DMS79 treated with DMSO at 0.1 percent for 48 hours (cell line): ENCODE measurements around the gene SPEG.
"Not testable (repeated sequence)": the region's sequence is repeated elsewhere in the genome, so short reads cannot be mapped to it uniquely, and the experiment has no call there.

Experiments used
- DNase-seq: peaks from one replicate; lab custom pipeline; 2025; lab: John Stamatoyannopoulos, UW

SPEG gene

GRCh38 chr2:219434718-219435525, at the start of gene SPEG:
Gene SPEG (plus strand): TSS chr2:219434843. CDS start chr2:219434978, 135 bp downstream.
- no peak for DNase-seq

GRCh38 chr2:219384859-219385258, 49.8 kb upstream of the SPEG start:
- no peak for DNase-seq

DNA sequence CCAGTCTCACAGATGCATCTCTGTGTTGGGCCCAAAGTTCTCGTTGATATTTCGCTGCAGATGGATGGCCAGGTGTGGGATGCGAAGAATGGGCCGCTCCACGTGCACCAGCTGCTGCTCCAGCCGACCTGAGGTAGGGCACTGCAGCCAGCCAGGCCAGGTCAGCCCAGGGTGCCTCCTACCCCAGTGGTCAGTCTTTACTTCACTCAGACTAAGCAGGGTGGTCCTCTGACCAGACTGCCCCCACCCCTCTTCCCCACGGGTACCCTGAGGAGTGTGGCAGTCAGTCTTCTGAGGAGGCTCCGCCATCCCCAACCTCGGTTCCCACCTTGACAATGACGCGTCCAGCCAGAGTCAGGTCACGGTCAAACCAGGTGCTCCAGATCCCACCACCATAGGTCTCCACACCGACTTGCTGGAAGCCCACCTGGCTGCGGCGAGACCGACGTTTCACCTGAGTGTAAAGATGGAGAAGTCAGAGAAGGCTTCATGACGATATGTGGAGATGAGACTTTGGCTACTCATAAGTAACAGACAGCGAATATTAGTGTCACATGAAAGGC, 48.6 kb upstream of the SPEG start:
- DNase-seq, result no peak

- no peak for DNase-seq
These were observed 47.9 kb upstream of the SPEG start for GRCh38 chr2:219386532-219387280.

DNA sequence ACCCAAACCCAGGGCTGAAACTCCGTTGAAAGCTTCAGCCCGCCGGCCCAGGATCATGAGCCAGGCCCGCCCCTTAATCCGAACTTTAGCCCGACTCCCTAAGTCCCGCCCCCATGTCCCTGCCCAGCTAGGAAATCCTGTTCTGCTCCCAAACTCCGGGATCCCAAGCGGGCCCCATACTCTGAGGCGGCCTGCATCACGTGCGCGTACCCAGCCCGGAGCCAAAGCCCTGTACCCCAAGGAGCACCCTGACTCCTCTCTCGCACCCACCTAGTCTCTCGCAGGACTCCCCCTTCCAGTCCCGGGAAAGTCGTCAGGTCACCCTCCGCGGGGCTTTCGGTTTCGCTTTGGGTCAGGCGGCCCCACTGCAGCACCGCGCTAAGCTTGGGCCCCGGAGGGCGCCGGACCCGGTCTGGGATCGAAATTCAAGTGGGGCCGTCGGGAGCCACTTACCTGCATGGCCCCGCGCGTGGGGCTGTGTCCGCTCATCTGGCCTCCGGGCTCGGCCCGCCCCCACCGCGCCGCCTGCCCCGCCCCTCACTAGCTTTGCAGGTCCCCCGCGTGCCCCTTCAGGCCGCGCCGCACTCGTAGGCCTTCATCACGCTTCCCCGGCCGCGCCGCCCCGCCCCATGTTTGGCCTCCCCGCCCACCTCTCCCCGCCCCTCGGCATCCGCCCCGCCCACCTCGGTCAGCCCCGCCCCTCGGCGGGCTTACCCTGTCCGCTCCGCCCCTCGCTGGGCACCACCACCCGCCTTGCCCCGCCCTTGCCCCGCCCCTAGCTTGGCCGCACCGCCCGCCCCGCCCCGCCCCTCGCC, 47.1 kb upstream of the SPEG start, which contains the start of gene DNPEP:
TSS of gene DNPEP (minus strand) at position 607 of the 815 bp plus-strand sequence. CDS start at position 489, 118 bp downstream.
- peak; percentile 89 for DNase-seq

- peak; percentile 93 for DNase-seq
These were observed 46.3 kb upstream of the SPEG start for GRCh38 chr2:219388121-219388906.

- DNase-seq, result no peak
These were observed 45.8 kb upstream of the SPEG start for GRCh38 chr2:219388907-219389156.

- DNase-seq, result no peak
These were observed 41.9 kb upstream of the SPEG start for GRCh38 chr2:219392754-219393153.

DNA sequence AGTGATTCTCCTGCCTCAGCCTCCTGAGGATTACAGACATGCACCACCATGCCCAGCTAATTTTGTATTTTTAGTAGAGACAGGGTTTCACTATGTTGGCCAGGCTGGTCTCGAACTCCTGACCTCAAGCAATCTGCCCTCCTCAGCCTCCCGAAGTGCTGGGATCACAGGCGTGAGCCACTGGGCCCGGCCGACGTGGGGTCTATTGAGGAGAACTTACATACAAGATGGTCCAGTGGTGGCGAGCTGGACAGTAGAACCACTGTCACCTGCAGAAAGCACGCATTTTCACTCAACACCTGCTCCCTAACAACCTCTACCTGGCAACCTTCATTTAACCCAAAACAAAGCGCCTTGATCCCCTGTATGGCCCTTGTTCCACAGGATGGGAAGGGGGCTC, 39.6 kb upstream of the SPEG start:
- not testable (repeated sequence) for DNase-seq

- DNase-seq, result no peak
These were observed 39.0 kb upstream of the SPEG start for GRCh38 chr2:219395609-219396008.

DNA sequence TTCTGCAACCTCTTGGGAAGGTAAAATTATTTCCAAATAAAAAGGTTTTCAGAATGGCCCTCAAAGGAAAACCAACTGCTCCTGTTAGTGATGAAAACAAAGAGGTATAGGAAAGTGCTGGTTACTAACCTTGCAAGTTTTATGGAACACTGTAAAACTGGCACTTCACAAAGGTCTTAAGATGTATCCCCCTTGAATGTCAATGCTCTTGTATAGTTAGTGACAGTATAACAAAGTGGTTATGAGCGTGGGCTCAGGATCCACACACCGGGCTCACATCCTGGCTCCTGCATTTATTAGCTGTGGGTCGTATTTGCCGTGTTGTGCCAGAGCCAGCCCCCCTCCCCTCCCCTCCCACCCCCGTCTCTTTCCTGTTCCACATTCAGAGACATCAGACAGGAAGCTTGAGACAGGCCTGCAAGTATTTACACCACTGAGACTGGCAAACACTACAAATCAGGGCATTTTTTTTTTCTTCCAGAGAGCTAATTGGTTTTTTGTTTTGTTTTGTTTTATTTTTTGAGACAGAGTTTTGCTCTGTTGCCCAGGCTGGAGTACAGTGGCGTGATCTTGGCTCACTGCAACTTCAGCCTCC, 37.7 kb upstream of the SPEG start:
- DNase-seq, result no peak

DNA sequence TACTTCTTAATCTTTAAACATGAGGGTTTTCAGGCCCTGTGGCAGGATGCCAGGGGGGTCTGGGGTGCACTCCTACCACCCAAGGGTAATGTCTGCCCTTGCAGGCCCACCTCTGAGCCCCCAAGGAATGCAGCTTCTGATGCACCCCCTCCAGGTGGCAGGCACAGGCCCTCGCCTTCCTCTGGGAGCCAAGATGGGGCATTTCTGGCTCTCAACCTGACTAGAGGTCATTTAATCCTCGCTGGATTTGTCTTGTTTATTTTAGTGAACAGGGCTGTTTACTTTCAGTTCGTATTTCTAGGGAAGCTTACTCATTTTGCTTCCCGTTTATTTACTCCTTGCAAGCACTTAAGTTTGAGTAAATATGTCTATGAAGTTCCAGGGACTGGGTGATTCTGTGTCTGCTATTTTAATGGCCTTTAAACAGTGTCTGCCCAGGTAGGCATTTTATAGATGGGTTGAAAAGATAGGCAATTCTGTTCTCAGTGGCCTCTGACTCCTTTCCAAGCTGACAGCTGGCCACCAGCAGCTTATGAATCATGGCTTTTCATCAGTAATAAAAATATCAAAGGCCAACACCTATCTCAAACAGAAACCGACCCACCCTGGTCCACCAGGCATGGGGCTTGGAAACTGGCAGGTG, 35.8 kb upstream of the SPEG start:
- peak; percentile 71 for DNase-seq

DNA sequence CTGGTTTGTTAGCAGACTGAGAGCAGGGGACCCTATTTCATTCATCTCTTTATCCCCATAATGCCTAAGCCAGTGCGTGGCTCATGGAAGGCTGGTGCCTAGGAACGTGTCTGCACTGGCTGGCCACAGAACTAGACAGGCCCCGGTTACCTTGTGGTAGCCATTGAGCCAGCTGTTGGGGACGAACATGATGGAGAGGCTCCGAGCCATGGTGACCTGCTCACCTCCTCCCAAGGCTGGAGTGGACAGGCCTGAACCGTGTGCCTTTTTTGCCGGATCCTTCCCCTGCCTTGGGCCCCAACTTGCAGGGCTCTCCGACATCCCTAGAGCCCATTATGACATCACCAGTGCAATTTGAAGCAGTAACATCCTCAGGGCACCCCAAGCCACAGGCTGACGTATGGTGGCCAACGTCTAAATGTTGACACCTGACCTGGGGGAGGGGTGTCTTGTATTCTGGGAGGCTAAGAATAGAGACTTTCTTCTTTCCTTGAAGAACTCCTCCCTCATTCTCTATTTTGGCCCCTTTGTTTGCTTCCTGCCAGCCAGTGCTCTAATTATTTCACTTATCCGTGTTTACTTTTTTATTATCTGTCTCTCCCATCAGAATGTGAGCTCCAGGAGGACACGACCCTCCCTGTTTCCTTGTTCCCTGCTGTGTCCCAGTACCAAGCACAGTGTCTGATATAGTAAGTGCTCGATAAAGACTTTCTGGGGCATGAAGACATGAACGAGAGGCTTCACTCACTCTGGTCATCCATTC, 34.7 kb upstream of the SPEG start:
- DNase-seq, result no peak

- no peak for DNase-seq
These were observed 34.1 kb upstream of the SPEG start for GRCh38 chr2:219400562-219400961.

DNA sequence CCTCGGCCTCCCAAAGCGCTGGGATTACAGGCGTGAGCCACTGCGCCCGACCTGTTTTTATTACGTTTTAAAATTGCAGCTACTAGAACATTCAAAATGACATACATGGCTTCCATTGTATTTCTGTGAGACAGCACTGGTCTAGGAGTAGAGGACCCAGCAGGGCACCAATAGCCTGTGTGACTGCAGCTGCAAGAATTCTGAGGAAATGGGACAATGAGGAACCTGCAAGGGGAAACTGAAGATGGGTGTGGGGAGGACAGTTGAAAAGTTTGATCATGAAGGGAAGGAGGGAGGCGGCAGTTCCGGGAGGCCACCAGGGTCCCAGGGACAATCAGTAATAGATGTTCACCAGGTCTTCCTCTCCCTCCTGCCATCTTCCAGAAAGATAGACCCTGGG, 33.0 kb upstream of the SPEG start:
- no peak for DNase-seq

DNA sequence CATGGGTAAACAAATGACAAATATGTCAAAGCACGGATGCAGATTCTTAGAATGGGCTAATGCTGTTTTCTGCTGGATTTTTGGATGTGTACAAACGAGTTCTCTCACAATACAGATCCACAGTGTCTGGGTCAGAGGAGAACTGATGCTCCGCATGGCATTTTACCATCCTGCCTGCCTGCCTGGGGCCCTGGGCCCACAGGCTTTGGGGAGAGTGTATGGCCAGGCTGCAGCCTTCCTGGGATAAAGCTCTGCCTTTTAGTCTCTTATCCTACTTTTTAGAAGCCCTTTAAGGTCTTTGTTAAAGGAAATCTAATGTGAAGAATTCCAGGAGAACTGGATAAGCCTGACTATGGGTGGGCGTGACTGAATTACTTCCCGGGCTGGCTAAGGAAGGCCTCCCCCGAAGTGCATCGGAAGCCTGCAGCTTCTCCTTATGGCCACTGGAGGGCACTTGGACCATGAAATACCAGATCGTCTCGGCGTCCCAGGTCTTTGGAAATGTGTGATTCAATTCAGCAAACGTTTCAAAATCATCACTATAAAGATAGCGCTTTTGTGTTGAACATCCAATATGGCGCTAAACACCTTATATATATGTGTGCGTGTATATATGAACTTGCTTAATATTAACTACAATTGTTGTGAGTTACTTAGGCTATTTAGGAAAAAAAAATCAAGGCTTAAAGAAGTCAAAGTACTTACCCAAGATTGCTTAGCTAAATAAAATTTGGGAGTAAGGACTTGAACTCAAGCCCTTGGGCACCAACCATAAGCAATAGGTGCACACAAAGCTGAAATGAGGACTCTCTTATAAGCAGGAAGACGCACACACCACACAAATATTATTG, 31.8 kb upstream of the SPEG start:
- peak; percentile 68 for DNase-seq

GRCh38 chr2:219403861-219404260, 30.8 kb upstream of the SPEG start:
- DNase-seq, result no peak

DNA sequence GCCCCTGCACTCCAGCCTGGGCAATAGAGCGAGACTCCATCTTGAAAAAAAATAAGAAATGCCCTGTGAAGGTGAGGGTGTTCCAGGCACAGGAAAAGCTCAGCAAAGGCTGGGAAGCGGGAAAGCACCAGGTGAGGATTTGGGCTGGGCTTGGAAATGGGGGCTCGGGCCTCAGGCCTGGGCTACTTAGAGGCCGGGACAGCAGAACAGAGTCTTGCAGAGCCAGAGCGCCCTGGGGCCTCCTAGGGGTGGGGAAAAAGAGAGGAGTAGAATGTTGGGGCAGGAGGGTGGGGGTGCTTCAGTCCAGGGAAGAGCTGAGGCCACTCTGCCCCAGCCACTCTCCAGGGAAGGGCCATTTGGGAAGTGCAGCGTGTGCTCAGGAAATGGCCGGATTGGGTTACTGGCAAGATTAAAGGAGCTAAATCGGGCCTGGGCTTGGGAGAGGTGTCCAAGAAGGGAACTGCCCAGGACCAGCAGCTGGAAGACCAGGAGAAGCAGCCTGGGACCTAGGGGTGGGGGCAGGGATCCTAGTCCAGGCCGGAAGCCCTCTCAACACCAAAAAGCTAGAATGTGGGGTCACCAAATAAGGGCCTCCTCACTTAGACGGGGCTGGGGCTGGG, 30.2 kb upstream of the SPEG start:
- no peak for DNase-seq
